HepG2 (cell line): ENCODE data around the gene PGA5. TPM values are rescaled to one million over a fixed set of nuclear protein-coding genes. Genes with fewer than 3 reads are reported as not detected.

Experiments
- BORCS8-MEF2B ChIP-seq: sonication (generic); formaldehyde crosslinking; IDR thresholded peaks from 2 replicates; pipeline ENCODE4 v1.8.0; 2022; ENCODE audit warnings: mild to moderate bottlenecking, missing genetic modification reagents
- CCAR2 ChIP-seq: fragments of 200-400 bp; formaldehyde crosslinking; optimal IDR thresholded peaks from 2 replicates; pipeline ENCODE3; 2018; ENCODE audit warnings: low read depth, mild to moderate bottlenecking, low read length, moderate library complexity
- ELF4 ChIP-seq: sonication (generic); formaldehyde crosslinking; IDR thresholded peaks from 2 replicates; pipeline ENCODE4 v1.5.0; 2020; ENCODE audit warnings: missing genetic modification reagents, mild to moderate bottlenecking, moderate library complexity, borderline replicate concordance
- EZH2 ChIP-seq: conservative IDR thresholded peaks from 2 replicates; pipeline ENCODE4 v1.6.1; 2012; ENCODE audit warnings: mild to moderate bottlenecking, low read depth, low read length, moderate library complexity
- HDAC1 ChIP-seq: sonication (generic); formaldehyde crosslinking; IDR thresholded peaks from 2 replicates; pipeline ENCODE4 v1.5.1; 2020; ENCODE audit warnings: mild to moderate bottlenecking, missing genetic modification reagents
- HNRNPLL ChIP-seq: fragments of 200-400 bp; formaldehyde crosslinking; IDR thresholded peaks from 2 replicates; pipeline ENCODE4 v1.6.1; 2017; ENCODE audit warnings: mild to moderate bottlenecking, low read depth, low read length; ENCODE audit not compliant: poor library complexity, severe bottlenecking
- KAT8 ChIP-seq: IDR thresholded peaks from 2 replicates; pipeline ENCODE4 v1.6.1; 2016; ENCODE audit warnings: missing genetic modification reagents, missing compliant biosample characterization
- KDM6A ChIP-seq: IDR thresholded peaks from 2 replicates; pipeline ENCODE4 v1.6.1; 2016; ENCODE audit warnings: low read depth
- KLF12 ChIP-seq: sonication (generic); formaldehyde crosslinking; IDR thresholded peaks from 2 replicates; pipeline ENCODE4 v1.4.0; 2020; ENCODE audit warnings: missing genetic modification reagents, borderline replicate concordance
- MBD4 ChIP-seq: IDR thresholded peaks from 2 replicates; pipeline ENCODE4 v1.6.1; 2012; ENCODE audit warnings: low read length, inconsistent platforms, borderline replicate concordance
- MTA1 ChIP-seq: sonication (generic); formaldehyde crosslinking; IDR thresholded peaks from 2 replicates; pipeline ENCODE4 v1.4.0; 2020; ENCODE audit warnings: missing genetic modification reagents, mild to moderate bottlenecking, borderline replicate concordance
- NR2F6 ChIP-seq, 2 experiments: IDR thresholded peaks; 2 replicates each; pipeline ENCODE4 v1.6.1; 2016; ENCODE audit warnings: antibody characterized with exemption in 1 of 2, mild to moderate bottlenecking in 1 of 2
- POLR2A ChIP-seq, 2 experiments: IDR thresholded peaks; 2 replicates each; pipeline ENCODE4 v1.6.1; 2011; ENCODE audit warnings: low read depth in 2 of 2, low read length in 2 of 2, mild to moderate bottlenecking in 1 of 2, moderate library complexity in 1 of 2; ENCODE audit not compliant: insufficient read depth in 1 of 2
- REPIN1 ChIP-seq: sonication (generic); formaldehyde crosslinking; IDR thresholded peaks from 2 replicates; pipeline ENCODE4 v1.8.0; 2022; ENCODE audit warnings: missing genetic modification reagents, low read depth, mild to moderate bottlenecking, borderline replicate concordance
- RFX1 ChIP-seq: fragments of 450-650 bp; IDR thresholded peaks from 2 replicates; pipeline ENCODE4 v1.6.1; 2017
- SIX1 ChIP-seq: sonication (generic); formaldehyde crosslinking; IDR thresholded peaks from 2 replicates; pipeline ENCODE4 v1.4.0; 2020; ENCODE audit warnings: missing genetic modification reagents, borderline replicate concordance
- SP5 ChIP-seq: IDR thresholded peaks from 2 replicates; pipeline ENCODE4 v1.6.1; 2016; ENCODE audit warnings: low read depth, borderline replicate concordance
- SSRP1 ChIP-seq: IDR thresholded peaks from 2 replicates; pipeline ENCODE4 v1.6.1; 2016; ENCODE audit warnings: control low read depth
- TOPORS ChIP-seq: sonication (generic); formaldehyde crosslinking; IDR thresholded peaks from 2 replicates; pipeline ENCODE4 v1.8.0; 2023; ENCODE audit warnings: mild to moderate bottlenecking, missing genetic modification reagents
- ZNF891 ChIP-seq: sonication (generic); formaldehyde crosslinking; IDR thresholded peaks from 2 replicates; pipeline ENCODE4 v1.5.0; 2020; ENCODE audit warnings: mild to moderate bottlenecking, missing genetic modification reagents
- polyA plus RNA-seq, 8 experiments: library from polyadenylated mRNA; depleted of rRNA in 3 of 8; stranded (reverse) in 7 of 8; unstranded in 1 of 8; fragments of >200 nt; fragmentation: Illumina TruSeq in 4 of 8; extraction: Trizol in 4 of 8; gene quantifications; 2 replicates each; pipeline versions ENCODE4 v1.2.1 to v1.2.3, GENCODE V29; 2011 to 2016; ENCODE audit warnings: low read depth in 4 of 8, missing spikeins in 1 of 8, mixed read lengths in 1 of 8; ENCODE audit not compliant: insufficient read depth in 1 of 8
- total RNA-seq, 5 experiments: library from RNA; depleted of rRNA; stranded (reverse); fragments of >200 nt; fragmentation: Illumina TruSeq; extraction: Trizol; gene quantifications; 2 replicates each; pipeline ENCODE4 v1.2.3, GENCODE V29; 2016; ENCODE audit warnings: low read depth in 1 of 5
- TF ChIP-seq, protein P1 (sequence below): sonication (generic); formaldehyde crosslinking; IDR thresholded peaks from 2 replicates; pipeline ENCODE4 v1.4.0; 2020; ENCODE audit warnings: missing genetic modification reagents
- TF ChIP-seq, protein P2 (sequence below): sonication (generic); formaldehyde crosslinking; IDR thresholded peaks from 2 replicates; pipeline ENCODE4 v1.4.0; 2020; ENCODE audit warnings: missing genetic modification reagents
- TF ChIP-seq, protein P3 (sequence below): sonication (generic); formaldehyde crosslinking; IDR thresholded peaks from 2 replicates; pipeline ENCODE4 v1.9.0; 2022; ENCODE audit warnings: low read depth, missing genetic modification reagents

PGA5 gene
- total and polyA plus RNA-seq, 2 of the 13 experiments (the other 11 are each of a cell fraction or from before 2014, with no cell fraction given): not detected

DNA sequence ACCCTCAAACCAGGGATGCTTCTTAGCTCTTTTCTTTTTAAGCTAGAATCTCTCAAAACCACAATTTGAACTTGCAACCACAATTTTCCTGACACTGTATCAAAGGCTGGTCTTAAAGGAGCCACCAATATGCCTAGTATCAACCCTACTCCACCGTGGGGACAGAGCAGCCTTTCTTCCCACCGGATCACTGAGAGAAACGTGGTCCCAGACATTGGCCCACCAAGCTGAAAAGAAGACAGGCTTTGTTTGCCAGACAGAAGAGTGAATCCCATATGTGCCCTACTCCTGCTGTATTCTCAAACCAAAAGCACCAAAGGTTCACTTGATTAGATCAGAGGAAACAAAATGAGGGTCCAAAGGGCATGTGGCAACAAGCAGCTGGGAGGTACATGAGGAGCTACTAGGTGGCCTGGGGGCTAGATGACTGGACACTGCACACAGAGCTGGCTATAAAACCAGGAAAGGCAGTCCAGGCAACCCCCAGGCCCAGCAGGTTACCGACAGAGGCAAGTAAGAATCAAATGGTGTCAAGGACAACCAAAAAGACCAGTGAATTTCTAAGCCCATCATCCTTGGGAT, 57.8 kb downstream of the PGA5 start (continued):
- 0 out of 2 replicates have a peak, but pooled peaks have one; percentile 18 for TF ChIP-seq MTA1 (CRISPR knock-in tag)
- TF ChIP-seq EZH2: no peak
- no peak for TF ChIP-seq ELF4 (CRISPR knock-in tag)
- no peak for TF ChIP-seq CCAR2
- no peak for TF ChIP-seq RFX1
- TF ChIP-seq SP5 (CRISPR knock-in tag): 0 out of 2 replicates have a peak, but pooled peaks have one; percentile 18
- TF ChIP-seq HDAC1: peak; percentile 73
- TF ChIP-seq KLF12 (CRISPR knock-in tag): 0 out of 2 replicates have a peak, but pooled peaks have one; percentile 0
- TF ChIP-seq HNRNPLL: peak; percentile 40
- peak; percentile 100 for TF ChIP-seq ZNF891 (CRISPR knock-in tag)
- TF ChIP-seq, protein P1, sequence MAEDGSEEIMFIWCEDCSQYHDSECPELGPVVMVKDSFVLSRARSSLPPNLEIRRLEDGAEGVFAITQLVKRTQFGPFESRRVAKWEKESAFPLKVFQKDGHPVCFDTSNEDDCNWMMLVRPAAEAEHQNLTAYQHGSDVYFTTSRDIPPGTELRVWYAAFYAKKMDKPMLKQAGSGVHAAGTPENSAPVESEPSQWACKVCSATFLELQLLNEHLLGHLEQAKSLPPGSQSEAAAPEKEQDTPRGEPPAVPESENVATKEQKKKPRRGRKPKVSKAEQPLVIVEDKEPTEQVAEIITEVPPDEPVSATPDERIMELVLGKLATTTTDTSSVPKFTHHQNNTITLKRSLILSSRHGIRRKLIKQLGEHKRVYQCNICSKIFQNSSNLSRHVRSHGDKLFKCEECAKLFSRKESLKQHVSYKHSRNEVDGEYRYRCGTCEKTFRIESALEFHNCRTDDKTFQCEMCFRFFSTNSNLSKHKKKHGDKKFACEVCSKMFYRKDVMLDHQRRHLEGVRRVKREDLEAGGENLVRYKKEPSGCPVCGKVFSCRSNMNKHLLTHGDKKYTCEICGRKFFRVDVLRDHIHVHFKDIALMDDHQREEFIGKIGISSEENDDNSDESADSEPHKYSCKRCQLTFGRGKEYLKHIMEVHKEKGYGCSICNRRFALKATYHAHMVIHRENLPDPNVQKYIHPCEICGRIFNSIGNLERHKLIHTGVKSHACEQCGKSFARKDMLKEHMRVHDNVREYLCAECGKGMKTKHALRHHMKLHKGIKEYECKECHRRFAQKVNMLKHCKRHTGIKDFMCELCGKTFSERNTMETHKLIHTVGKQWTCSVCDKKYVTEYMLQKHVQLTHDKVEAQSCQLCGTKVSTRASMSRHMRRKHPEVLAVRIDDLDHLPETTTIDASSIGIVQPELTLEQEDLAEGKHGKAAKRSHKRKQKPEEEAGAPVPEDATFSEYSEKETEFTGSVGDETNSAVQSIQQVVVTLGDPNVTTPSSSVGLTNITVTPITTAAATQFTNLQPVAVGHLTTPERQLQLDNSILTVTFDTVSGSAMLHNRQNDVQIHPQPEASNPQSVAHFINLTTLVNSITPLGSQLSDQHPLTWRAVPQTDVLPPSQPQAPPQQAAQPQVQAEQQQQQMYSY: peak; percentile 98
- 0 out of 2 replicates have a peak, but pooled peaks have one; percentile 29 for TF ChIP-seq TOPORS (CRISPR knock-in tag)
- TF ChIP-seq BORCS8-MEF2B (CRISPR knock-in tag): peak; percentile 61; the same call in 1 of the 2 replicates
- no peak for TF ChIP-seq NR2F6 (IDR thresholded peaks at IDR 0.05)
- TF ChIP-seq NR2F6 (CRISPR knock-in tag; IDR thresholded peaks at IDR 0.05): peak; percentile 60
- TF ChIP-seq SIX1 (CRISPR knock-in tag): no peak
- TF ChIP-seq MBD4: 0 out of 2 replicates have a peak, but pooled peaks have one; percentile 37
- 0 out of 2 replicates have a peak, but pooled peaks have one; percentile 33 for TF ChIP-seq SSRP1 (CRISPR knock-in tag)
- TF ChIP-seq, protein P2, sequence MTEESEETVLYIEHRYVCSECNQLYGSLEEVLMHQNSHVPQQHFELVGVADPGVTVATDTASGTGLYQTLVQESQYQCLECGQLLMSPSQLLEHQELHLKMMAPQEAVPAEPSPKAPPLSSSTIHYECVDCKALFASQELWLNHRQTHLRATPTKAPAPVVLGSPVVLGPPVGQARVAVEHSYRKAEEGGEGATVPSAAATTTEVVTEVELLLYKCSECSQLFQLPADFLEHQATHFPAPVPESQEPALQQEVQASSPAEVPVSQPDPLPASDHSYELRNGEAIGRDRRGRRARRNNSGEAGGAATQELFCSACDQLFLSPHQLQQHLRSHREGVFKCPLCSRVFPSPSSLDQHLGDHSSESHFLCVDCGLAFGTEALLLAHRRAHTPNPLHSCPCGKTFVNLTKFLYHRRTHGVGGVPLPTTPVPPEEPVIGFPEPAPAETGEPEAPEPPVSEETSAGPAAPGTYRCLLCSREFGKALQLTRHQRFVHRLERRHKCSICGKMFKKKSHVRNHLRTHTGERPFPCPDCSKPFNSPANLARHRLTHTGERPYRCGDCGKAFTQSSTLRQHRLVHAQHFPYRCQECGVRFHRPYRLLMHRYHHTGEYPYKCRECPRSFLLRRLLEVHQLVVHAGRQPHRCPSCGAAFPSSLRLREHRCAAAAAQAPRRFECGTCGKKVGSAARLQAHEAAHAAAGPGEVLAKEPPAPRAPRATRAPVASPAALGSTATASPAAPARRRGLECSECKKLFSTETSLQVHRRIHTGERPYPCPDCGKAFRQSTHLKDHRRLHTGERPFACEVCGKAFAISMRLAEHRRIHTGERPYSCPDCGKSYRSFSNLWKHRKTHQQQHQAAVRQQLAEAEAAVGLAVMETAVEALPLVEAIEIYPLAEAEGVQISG (CRISPR knock-in tag): peak; percentile 48; the same call in 1 of the 2 replicates
- peak in 1 of 2 experiments; percentile 41; a peak in 2 of 4 replicates for TF ChIP-seq POLR2A (IDR thresholded peaks at IDR 0.05; ENCODE audit: insufficient read depth in 1 of 2, low read depth in 2 of 2, low read length in 2 of 2)
- peak; percentile 76 for TF ChIP-seq KAT8 (CRISPR knock-in tag)
- TF ChIP-seq REPIN1 (CRISPR knock-in tag): 0 out of 2 replicates have a peak, but pooled peaks have one; percentile 70
- TF ChIP-seq, protein P3, sequence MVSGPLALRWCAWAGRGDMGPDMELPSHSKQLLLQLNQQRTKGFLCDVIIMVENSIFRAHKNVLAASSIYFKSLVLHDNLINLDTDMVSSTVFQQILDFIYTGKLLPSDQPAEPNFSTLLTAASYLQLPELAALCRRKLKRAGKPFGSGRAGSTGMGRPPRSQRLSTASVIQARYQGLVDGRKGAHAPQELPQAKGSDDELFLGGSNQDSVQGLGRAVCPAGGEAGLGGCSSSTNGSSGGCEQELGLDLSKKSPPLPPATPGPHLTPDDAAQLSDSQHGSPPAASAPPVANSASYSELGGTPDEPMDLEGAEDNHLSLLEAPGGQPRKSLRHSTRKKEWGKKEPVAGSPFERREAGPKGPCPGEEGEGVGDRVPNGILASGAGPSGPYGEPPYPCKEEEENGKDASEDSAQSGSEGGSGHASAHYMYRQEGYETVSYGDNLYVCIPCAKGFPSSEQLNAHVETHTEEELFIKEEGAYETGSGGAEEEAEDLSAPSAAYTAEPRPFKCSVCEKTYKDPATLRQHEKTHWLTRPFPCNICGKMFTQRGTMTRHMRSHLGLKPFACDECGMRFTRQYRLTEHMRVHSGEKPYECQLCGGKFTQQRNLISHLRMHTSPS (CRISPR knock-in tag): peak; percentile 60; the same call in 1 of the 2 replicates
- peak; percentile 84 for TF ChIP-seq KDM6A (CRISPR knock-in tag)
